Measurements from ENCODE around the gene LDLRAD4.

Gene LDLRAD4

DNA sequence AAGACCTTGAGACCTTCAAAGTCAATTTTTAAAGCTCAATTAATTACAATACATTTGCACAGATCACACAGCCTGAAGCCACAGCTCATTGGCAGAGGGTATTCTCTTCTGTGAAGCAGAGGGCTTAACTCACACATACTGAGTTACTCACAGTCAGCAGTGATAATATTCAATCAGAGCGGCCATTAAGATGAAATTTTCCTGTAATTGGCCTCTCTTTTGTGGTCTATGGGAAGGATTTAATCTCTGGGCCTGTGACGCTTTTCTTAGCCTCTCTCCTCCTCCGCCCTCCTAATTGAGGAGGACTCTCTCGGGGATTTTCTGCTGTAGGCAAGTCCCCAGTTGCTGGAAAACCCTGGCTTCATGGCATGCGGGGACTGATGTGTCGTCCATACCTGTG, 12.3 kb upstream of the LDLRAD4 start:
- no peak for FAIRE-seq

DNA sequence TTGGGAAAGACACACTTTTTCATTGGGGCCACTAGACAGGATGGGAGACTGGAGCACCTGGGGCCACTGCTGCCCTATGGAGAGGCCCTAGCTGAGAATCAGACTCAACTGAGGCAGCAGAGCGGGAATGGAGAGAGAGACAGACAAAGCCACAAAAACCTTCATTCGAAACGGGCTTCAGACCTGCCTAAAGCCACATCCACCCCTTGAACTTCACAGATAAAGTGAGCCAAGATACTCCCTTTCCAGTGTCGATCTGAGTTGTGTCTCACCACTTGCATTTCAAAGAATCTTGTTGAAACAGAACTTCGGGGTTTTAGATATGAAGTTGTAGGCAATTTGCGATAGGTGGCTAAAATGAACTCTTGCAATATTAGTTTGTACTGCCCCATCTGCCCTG, 11.3 kb upstream of the LDLRAD4 start:
- FAIRE-seq: no peak

DNA sequence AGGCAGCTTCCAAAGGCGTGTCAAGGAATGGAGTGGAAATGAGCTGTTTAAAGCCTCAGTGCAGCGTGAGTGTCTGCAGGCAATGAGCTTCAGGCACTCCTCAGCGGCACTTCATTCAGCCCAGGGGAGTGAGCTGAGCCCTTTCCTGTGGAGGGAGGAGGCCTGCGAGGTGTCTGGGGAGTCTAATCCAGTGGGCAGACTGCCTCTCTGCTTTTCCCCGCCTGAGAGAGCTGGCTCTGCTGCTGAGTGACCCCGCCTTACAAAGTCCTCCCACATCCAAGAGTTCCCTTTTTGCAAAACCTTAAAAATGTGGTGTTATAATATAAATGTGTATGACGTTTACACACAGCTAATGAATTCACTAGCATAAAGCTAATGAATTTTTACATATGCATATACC, 7.0 kb upstream of the LDLRAD4 start:
- FAIRE-seq: no peak

DNA sequence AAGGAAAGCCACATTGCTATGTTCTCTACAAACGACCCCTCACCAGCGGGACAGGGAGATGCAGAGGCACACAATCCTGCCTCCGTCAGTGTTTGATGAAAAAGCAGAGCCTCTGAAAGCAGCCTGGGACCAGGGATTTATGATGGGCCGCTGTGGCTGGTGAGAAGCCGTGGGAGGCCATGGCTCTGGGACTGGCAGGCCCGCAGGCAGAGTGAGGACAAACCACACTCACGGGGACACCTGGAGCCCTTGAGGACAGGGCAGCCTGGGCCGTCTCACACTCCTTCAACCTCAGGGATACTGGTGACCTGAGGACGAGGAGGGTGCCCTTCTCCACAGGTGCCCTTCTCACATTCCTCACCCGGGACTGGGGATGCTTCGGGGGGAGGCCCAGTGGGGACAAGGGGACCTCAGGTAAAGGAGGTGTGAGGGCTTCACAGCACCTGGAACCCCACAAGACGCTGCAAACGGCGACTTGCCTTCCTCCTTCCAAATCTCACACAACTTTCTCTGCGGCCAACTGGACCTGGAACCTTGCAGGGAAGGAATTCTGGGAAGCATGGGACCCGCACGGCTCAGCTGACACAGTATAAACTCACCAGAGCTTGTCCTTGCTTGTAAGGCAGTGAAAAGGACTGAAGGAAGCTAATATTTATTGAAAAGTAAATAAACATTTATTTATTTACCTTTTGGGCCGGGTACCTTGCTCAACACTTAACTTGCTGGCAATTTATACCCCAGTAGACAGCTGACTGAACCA, 5.3 kb upstream of the LDLRAD4 start:
- no peak for FAIRE-seq

DNA sequence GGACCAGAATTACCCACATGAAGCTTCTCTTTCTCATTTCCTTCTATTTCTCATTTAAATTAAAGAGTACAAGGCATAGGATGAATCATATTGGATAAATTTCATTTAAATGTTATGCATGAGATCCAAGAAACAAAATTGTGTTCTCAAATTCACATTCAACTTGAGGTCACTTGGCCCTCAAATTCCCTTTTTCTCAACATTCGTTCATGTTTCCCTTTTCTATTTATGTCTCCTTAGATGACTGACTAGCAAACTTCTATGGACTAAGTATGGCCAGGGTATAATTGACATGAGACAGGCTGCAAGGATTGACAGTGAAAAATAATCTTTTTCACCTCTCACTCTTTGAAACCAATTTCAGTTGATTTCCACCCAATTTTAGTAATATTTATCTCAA, 4.0 kb upstream of the LDLRAD4 start:
- FAIRE-seq: no peak

DNA sequence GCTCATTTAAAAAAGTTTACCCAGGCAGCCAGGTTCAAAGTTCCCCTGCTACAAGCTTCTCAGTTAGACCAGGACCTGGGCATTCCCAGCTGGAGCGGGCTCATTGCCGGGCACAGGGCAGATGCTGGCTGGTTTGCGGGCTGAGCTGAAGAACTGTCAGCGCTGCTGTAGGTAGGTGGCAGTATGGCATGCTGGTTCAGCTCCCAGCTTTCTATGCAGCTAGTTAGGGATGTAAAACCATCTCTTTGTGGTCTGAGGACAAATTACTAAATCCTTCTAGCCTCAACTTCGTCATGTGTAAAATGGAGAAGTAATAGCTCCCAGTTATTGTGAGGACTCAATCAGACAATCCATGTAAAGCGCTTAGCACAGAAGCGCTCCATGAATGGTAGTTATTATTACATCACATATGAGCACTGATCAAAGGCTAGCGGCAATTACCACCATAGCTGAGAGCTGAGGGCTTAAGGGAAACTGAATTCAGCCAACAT, 2.4 kb upstream of the LDLRAD4 start:
- FAIRE-seq: no peak

DNA sequence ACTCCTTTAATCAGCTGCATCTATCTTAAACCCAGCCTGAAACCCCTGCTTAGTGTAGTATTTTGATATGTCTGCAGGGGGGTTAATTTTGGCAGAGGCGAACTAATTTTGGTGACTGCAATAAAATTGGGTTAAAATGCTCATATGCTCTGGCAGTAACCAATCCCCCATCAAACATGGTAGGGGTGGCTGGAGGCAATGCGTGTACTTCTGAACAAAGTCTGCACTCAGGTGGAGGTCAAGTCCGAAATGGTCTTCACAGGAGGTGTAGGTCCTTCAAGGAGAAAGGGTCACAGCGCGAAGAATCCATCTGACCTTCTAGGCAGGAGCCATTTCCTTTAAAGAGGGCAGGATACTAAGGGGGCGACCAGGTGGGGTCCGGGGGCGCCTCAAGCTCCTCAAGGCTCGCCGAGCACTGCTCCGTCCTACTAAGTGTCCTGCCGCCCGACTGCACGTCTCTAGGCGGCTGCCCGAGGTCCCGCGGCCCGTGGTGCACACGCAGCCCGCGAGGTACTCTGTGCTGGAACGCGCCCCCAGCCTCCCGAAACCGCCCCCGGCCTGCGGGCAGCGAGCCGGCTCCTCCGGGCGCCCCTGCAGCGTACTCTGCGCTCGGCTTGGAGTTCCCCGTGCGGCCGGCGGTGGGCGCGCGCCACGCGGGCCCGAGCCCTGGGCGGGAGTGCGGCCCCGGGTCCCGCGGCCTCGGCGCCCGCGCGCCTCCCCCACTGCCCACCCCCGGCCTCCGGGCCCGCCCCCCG, 1.7 kb upstream of the LDLRAD4 start:
- FAIRE-seq: no peak

DNA sequence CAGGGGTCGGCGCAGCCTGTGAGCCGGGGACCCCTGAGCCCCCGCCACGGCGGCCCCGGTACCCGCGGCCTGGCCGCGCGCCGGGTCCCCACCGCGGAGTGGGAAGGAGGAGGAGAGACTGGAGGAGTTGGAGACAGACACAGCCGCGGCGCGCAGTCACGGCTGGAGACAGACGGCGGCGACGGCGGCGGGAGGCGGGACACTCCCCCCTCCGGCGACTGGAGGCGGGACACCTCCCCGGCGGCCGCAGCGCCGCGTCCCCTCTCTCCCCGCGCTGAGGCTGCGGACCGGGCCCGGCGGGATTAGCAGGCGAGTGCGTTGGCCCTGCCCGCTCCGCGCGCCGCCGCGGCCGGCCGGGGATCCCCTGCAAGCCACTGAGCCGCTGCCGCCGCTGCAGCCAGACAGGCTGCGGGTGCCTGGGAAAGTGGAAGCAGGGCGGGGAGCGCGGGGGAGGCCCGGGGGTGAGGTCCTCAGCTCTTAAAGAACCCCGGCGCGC, 1.0 kb upstream of the LDLRAD4 start:
- FAIRE-seq: no peak

DNA sequence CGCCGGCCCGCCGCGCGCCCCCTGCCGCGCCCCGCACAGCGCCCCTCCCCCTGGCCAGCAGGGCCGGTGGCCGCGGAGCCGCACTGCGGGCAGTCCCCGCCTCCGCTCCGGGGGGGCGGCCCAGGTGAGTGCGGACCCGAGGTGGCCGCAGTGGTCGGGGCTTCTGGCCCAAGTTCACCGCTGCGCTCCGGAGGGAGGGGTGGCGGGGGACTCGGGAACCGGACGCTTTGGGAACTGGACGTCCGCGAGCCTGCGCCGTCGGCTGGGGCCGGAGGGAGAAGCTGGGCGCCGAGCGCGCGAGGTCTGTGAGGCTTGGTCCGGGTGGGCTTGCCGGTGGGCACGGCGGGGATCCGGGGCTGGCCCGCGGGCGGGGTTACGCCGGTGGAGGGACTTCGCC, 591 bp upstream of the LDLRAD4 start:
- FAIRE-seq: no peak

DNA sequence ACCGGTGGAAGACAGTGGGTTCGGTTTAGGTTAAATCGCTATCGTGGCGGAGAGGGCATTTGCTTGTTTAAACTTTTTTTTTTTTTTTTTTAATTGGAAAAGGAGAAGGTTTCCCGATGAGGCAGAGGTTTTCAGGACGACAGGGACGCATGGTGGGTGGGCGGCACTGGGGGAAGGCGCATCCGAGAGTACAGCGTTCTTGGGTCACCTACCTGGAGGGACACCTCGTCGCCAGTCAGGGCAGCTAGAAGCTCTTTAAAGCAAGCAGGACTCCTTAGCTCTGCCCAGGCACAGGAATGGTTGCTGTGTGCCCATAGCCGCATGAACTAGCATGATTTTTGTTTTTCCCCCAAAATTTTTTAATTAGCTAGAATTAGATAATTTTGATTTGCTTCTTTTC, 437 bp downstream of the LDLRAD4 start:
- no peak for FAIRE-seq

DNA sequence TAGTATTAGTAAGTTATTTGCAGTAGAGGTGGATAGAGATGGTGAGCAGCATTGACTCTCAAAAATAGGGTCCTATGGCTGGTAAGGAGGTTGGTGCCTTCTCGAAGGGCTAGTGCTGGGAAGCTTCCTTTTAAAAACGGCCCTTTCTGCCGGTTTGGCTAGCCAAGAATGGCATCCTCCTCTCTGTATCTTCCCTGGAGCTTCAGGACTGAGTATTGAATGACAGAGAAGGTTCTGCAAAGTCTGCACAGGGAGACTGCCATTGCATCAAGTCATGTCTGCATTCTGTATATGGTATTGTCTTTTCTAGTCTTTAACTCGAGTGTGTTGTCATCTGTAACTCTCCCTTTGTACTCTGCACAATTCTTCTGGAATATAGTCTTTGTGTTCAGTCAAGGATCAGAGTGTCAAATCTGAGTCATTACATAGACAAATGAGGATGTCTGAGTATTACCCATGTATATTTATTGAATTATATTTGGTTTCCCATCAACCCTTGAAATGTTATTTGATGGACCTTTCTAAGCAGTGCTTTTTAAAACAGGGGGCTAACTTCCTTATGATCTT, 1.1 kb downstream of the LDLRAD4 start:
- no peak for FAIRE-seq

DNA sequence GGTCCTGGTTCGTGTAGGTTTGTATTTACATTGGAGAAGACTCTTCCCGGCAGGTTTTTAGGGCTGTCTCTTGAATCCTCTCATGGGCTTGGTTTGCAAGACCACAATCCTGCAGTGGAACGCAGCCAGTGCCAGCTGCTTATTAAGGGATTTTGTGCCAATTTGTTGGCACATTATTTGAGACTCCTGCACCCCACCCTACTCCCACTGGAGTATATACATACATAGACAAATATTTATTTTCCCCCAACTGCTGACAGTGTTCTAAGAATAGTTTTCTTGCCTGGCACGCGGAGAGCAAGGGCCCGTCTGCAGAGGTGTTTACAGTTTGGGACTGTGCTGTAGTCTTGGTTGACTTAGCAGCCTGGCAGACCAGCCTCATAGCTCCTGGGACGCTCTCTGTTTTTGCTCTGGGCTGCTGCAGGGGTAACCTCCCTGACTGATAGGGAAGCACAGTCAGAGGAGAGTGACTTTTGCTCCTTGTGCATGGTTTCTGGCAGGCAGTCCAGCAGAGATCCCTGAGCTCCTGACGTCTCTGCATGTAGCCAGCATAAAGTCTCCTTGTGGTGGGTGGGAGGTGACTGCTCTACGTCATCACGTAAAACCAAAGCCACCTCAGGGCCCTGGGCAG, 1.9 kb downstream of the LDLRAD4 start:
- no peak for FAIRE-seq

DNA sequence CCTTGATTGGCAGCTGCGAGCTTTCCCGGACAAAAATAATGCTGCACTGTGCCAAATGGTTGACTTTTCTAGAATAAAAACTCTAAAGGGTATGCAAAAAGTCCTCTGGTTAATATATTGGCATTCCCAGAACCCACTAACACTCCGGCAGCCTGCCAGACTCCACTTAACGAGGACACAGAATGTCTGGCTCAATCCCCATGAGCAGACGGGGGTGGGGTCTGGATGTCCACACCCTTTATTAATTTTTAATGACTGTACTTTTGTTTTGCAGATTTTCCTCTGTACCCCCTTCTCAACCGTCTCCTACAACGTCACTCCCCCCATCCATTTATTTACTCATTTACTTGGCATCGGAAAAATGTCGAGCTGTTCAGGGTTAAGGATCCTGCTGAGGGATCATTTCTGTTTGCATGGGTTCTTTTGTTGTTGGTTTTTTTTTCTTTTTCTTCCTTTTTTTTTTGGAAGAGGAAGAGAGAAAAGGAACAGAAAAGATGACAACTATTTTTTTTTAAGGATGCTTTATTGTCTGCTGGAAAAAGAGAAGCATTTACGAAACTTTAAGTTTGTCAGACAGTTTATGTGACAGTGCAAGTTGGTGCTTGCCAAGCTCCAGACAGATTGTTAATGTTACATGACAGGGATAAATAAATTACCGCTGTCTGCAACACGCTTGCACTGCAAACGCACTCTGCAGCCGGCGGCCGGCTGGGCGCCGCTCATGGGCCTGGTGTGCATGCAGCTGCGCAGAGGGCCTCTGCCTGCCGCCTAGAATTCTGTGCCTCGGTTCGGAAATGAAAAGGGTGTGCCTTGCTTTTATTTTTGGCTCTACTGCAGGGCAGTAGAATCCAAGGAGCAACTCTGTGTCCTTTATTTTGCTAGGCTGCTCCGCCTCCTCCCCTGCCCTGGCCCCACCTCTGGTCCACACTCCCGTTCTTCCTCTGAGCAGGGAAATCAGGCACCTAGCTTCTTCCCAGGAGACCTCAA, 3.6 kb downstream of the LDLRAD4 start:
- no peak for FAIRE-seq

DNA sequence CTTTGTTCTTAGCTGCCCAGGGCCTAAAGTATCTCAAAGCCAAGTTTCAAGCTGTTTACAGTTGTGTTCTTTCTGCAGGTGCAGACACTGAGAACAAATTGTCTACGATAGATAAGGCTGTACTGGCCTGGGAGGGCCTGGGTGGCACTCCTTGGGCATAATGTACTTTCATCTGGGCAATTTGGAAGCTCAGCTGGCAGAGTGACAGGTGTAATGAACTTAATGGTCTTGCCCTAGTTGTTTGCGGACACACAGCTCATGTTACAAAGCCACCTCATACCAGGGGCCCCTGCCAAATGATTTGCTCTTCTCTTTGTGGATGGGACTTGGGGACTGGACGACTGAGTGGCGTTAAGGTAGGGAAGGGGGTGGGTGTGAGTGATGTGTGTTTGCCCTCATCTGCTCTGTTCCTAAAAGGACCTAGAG, 4.3 kb downstream of the LDLRAD4 start:
- FAIRE-seq: no peak

DNA sequence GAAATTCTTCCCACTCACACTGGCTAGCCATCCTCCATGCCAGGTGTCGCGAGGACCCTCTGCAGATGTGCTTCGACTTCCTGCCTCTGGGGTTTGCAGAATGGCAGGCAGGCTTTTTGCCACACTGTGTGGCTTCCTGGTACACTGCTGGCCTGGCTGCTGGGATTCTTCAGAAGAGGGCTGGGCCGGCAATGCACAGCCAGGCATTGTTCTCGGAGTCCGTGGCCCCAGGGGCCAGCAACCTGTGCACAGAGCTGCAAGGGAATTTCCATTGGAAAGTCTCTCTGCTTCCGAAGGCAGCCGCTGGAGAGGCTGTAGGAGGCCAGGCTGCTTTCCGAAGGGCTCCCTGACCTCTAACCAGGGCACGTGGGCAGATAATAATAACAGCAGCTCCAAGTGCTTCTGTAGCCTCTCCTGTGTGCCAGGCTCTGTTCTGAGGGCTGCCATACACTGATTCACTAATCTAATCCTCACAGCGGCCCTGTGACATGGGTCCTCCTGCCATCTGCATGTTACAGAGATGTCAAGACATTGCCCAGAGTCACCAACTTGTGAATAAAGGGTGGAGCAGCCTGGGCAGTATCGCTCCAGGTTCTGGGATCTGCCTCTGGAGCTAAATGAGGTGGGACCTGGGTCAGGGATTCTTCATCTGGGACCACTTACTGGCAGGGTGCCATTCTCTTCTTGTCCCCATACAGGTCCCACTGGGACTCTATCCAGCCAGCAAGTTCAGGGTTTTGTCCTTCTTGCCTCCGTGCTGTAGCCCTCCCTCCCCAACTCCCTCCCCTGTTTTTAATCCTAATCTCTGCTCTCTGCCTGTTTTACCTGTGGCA, 5.0 kb downstream of the LDLRAD4 start:
- FAIRE-seq: no peak

DNA sequence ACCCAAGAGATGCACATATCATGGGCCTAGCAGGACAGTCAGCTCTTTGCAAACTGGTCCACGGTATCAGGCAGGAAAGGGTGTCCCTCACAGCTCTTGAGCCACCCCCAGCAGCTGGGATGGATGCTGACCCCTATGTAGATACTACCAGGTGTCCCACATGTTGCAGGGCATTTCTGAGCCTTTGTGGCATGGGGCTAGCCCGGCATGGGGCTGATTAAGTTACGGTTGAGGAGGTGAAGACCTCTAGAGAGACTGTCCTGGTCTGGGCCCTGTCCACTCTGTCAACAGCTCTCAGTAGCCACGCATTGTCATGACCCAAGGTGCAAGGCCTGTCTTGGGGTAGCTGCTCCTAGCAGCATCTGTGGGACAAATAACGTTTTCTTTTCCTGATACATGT, 6.7 kb downstream of the LDLRAD4 start:
- no peak for FAIRE-seq

DNA sequence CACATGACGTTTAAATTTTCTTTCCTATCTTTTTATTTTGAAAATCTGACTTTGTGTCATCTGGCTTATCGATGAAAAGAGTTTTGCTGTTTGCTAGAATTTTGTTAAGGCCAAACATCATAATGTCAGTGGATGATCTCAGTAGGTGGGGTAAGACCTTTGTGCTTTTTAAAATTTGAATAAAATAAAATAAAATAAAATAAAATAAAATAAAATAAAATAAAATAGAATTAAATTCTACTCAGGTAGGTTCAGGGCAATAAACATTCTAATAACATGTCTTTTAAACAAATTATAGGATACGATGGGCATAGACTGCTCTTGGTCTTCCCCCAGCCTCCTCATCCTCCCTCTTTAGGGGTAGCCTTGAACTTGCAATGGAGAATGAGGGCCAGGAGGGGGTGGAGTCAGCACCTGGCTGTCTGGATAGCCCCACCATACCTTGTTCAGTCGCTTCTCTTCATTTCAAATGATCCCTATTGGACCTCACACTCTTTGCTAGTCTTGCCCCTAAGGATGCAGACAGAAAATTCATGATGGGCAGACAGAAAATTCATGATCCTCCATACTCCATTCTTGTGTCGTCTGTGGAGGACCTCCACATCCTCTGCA, 8.1 kb downstream of the LDLRAD4 start:
- FAIRE-seq: no peak

DNA sequence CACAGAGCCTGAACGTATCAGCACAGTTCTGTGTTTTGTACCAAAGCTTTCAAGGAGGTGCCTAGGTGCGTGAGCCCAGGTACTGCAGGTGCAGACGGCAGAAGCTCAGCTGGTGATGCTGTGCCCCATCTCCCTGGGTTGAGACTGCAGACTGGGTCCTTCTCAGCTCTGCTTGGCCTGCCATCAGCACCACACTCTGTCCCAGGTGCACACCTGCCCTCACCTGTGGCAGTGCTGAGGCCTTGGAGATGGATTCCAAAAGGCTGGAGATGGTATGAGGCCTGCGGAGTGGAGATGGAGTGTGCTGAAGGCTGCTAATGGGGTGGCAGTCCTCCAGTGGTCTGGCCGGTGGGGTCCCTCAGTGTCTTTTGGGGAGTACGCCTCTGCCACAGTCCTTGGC, 9.3 kb downstream of the LDLRAD4 start:
- no peak for FAIRE-seq

DNA sequence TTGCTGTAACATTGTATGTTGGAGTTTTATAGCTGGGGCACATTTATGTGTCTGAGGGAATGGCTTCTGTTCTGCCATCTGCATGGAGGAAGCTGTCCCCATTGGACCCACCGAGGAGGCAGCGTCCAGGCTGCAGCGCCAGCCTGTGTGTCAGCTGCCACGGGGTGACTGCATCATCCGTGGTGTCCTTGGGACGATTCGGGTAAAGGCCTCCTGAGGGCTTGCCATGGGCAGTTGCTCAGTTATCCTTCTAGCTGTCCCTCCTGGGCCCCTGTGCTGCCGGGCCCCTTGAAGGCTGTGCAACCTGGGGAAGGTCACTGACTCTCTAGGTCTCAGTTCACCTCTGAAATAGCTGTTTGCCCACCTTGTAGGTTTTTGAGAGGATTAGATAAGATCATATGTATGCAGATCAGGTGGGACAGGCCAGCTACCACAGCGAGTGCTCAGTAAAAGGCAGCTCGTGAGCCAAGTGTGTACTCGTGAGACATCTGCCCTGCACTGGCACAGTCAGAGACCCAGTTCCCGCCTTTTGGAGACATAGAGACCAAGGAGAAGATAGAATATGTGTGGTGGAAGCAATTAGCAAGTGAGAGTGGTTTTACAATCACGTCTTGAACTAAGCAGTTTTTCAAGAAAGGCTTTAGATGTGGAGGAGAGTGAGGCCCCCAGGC, 10.6 kb downstream of the LDLRAD4 start:
- no peak for FAIRE-seq

DNA sequence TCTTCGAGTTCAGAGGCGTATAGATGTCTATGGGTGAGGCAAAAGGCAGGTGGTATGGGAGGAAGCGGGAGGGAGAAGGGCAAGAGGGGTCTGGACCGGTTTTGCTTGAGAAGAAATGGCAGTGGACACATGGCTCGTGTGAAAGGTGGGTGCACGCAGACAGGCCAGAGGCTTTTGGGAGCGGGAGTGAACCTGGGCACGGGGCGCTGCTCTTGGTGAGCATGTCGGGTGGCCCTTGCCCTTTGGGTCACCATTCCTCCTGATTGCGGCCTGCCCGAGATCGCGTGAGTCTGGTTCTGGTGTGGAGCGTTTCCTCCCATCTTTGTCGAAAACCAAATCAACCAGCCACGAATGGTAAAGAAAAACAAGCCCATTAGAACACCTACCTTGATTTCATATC, 12.6 kb downstream of the LDLRAD4 start:
- FAIRE-seq: no peak

Data from G401.6 (cell line).